ELR (cell line): ENCODE data around the gene THAP11.

ENCODE experiments used
- DNase-seq: peaks from one replicate; pipeline ENCODE4 v3.0.0-alpha.2; 2015; ENCODE audit warnings: low read depth

Gene THAP11

GRCh38 chr16:67883872-67884261 lies 41.7 kb downstream of the THAP11 start:
- DNase-seq = peak; percentile 63

- peak; percentile 95 for DNase-seq
These were observed 42.6 kb downstream of the THAP11 start, which contains the start of gene NRN1L for GRCh38 chr16:67884684-67885083. TSS of gene NRN1L (plus strand) at chr16:67884885. CDS start at chr16:67884904, 19 bp downstream.

GRCh38 chr16:67885545-67885944 lies 43.4 kb downstream of the THAP11 start:
- no peak for DNase-seq

- no peak for DNase-seq
These were observed 43.9 kb downstream of the THAP11 start for GRCh38 chr16:67885976-67886375.

- DNase-seq = no peak
These were observed 44.3 kb downstream of the THAP11 start for GRCh38 chr16:67886387-67886786.

GRCh38 chr16:67888331-67888730 lies 46.2 kb downstream of the THAP11 start:
- no peak for DNase-seq

GRCh38 chr16:67892375-67892774 lies 50.3 kb downstream of the THAP11 start:
- DNase-seq = no peak

- DNase-seq = peak; percentile 97
These were observed 51.0 kb downstream of the THAP11 start, which contains the start of gene PSKH1 for GRCh38 chr16:67892899-67893742. TSS of gene PSKH1 (plus strand) at chr16:67893254. CDS start at chr16:67908750, 15,496 bp downstream.
